NB4 (cell line): ENCODE data around the gene FADD.

Experiments used
- POLR2A ChIP-seq: IDR thresholded peaks from 2 replicates; pipeline ENCODE4 v1.6.1; 2011; ENCODE audit warnings: mild to moderate bottlenecking; ENCODE audit not compliant: insufficient read length; ENCODE audit errors: extremely low read depth
- TF ChIP-seq, protein P1 (sequence below): IDR thresholded peaks from one replicate; pipeline ENCODE4 v1.5.1; 2012; ENCODE audit warnings: low read depth, low read length
- TF ChIP-seq, protein P2 (sequence below): IDR thresholded peaks from 2 replicates; pipeline ENCODE4 v1.6.1; 2011; ENCODE audit warnings: low read depth, low read length

DNA sequence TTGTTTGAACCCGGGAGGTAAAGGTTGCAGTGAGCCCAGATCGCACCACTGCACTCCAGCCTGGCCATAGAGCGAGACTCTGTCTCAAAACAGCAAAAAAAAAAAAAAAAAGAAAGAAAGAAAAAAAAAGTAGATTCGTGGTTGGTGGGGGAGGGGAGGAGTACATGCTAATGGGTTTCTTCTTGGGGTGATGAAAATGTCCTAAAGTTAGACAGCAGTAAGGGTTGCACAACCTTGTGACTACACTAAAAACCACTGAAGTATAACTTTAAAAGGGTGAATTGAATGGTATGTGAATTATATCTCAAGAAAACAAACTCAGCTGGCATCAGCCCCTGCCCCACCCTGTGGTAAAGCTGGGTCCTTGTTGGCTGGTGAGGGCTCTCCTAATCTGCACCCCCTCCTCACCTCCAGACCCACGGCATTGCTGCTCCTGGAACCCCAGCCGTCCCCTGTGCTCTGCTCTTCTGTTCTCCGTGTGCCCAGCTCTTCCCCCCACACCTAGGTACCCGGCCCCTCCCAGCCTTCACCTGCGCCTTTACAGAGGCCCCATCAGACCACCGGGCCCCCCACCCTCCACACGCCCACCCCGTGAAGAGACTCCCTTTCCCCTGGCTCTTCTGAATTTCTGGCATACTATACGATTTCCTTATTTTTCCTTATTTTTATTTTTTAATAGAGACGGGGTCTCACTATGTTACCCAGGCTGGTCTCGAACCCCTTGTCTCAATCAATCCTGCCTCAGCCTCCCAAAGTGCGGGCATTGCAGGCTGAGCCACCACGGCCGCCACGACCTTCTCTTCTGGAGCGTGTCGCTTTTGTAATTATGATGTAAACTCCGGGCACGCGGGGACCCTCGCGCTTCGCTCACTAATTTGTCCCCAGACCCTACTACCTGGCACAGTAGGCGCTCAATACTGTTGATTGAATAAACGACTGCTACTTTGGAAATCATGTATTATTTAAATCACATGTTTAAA lies 924 bp upstream of the FADD start:
- TF ChIP-seq POLR2A = no peak
- TF ChIP-seq, protein P1, sequence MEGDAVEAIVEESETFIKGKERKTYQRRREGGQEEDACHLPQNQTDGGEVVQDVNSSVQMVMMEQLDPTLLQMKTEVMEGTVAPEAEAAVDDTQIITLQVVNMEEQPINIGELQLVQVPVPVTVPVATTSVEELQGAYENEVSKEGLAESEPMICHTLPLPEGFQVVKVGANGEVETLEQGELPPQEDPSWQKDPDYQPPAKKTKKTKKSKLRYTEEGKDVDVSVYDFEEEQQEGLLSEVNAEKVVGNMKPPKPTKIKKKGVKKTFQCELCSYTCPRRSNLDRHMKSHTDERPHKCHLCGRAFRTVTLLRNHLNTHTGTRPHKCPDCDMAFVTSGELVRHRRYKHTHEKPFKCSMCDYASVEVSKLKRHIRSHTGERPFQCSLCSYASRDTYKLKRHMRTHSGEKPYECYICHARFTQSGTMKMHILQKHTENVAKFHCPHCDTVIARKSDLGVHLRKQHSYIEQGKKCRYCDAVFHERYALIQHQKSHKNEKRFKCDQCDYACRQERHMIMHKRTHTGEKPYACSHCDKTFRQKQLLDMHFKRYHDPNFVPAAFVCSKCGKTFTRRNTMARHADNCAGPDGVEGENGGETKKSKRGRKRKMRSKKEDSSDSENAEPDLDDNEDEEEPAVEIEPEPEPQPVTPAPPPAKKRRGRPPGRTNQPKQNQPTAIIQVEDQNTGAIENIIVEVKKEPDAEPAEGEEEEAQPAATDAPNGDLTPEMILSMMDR = no peak
- TF ChIP-seq, protein P2, sequence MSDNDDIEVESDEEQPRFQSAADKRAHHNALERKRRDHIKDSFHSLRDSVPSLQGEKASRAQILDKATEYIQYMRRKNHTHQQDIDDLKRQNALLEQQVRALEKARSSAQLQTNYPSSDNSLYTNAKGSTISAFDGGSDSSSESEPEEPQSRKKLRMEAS = no peak; the same call in 1 of the 2 replicates
